ENCODE measurements around the gene RBSN. TPM values are rescaled to one million over a fixed set of nuclear protein-coding genes. Genes with fewer than 3 reads are reported as not detected.

Gene RBSN
- total RNA-seq, 1 donor: 29.6 TPM

DNA sequence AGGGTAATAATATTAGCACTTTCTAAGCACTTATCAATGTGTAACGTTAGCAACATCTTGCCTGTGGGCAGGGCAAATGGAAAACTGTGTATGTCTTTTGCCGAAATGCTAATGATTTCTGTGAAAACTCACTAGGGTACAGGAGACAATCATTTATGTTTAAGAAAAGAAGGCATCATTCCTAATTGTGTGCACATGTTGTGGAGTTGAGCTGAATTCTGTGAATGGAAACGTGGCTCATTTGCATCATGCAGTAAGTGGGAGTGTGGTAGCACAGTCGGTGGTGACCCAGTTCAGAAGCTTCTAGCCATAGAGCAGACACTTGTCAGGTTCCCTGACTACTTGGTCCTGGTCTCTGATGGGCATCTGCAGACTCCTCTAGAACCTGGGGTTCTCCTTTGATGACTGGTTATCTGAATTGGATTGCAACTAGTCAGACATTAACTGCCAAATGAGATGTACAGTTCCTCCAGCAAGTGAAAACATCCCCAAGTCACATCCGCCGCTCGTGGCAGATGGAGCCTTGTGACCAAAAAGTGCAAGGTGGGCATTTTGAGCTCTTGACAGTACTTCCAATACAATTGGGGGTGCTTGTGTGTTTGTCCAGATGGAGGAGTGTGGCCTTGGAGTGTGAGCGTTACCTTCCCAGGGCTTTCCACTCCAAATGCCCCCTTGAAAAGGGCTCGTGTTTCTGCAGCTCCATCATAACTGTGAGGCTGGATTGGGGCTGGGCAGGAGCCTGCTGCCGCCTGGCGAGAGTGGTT is 55.4 kb downstream of the RBSN start:
- DNase-seq (ENCODE audit: low read depth): no peak
- no peak overlapping the region for H3K4me3 ChIP-seq (ENCODE audit: low read depth, low read length)
- TF ChIP-seq CTCF (IDR thresholded peaks at IDR 0.05; ENCODE audit: insufficient read depth, low read length): no peak

DNA sequence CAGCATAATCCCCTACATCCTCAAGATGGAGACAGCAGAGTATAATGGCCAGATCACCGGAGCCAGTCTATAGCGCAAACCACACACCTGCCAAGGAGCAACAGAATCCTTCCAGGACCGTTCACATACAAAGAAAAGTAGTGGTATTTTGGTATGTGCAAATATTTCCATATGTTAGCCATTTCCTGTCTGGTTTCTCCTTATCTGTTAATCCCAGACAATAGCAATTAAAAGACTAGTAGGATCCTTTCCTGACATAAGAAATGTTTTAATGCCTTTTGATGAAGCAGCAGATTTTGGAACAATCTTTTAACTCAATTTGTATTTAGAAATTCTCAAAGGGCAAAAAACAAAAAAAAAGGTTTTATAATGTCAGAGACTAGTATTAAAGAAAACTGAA is 56.0 kb downstream of the RBSN start:
- TF ChIP-seq CTCF (IDR thresholded peaks at IDR 0.05; ENCODE audit: insufficient read depth, low read length): no peak
- peak; percentile 37 for DNase-seq (ENCODE audit: low read depth)
- no peak overlapping the region for H3K4me3 ChIP-seq (ENCODE audit: low read depth, low read length)

DNA sequence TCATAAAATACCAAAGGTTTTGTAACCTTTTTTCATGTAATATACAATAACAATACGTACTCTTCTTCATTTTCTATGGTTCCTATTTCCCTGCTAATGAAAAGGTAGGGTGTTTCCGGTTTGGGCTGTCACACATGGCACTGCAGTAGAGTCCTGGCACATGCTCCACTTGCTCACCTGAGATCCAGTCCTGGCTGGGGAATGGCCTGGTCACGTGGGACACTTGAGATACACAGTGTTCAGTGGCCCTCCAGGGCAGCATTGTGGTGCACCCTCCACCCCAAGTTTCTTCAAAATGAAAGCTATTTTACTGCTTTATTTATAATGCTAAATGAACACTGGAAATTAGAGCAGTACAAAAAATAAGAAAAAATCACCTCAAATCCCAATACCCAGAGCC is 57.0 kb downstream of the RBSN start:
- no peak overlapping the region for H3K4me3 ChIP-seq (ENCODE audit: low read depth, low read length)
- DNase-seq (ENCODE audit: low read depth): no peak
- TF ChIP-seq CTCF (IDR thresholded peaks at IDR 0.05; ENCODE audit: insufficient read depth, low read length): no peak

GRCh38 chr3:15040844-15041243 is 58.1 kb downstream of the RBSN start:
- TF ChIP-seq CTCF (IDR thresholded peaks at IDR 0.05; ENCODE audit: insufficient read depth, low read length): no peak
- no peak overlapping the region for H3K4me3 ChIP-seq (ENCODE audit: low read depth, low read length)
- DNase-seq (ENCODE audit: low read depth): no peak

- no peak overlapping the region for H3K4me3 ChIP-seq (ENCODE audit: low read depth, low read length)
- no peak for DNase-seq (ENCODE audit: low read depth)
- no peak for TF ChIP-seq CTCF (IDR thresholded peaks at IDR 0.05; ENCODE audit: insufficient read depth, low read length)
Observed at GRCh38 chr3:15038306-15038705, 60.6 kb downstream of the RBSN start.

- no peak for TF ChIP-seq CTCF (IDR thresholded peaks at IDR 0.05; ENCODE audit: insufficient read depth, low read length)
- no peak for DNase-seq (ENCODE audit: low read depth)
- H3K4me3 ChIP-seq (ENCODE audit: low read depth, low read length): no peak overlapping the region
Observed at GRCh38 chr3:15033103-15033502, 65.8 kb downstream of the RBSN start.

GRCh38 chr3:15032650-15033049 is 66.3 kb downstream of the RBSN start:
- no peak for TF ChIP-seq CTCF (IDR thresholded peaks at IDR 0.05; ENCODE audit: insufficient read depth, low read length)
- no peak overlapping the region for H3K4me3 ChIP-seq (ENCODE audit: low read depth, low read length)
- no peak for DNase-seq (ENCODE audit: low read depth)
